Activated CD4-positive, CD25-positive, alpha-beta regulatory T cell (primary cell): ENCODE data around the gene LRRC8E.
"Not testable (repeated sequence)": the region's sequence is repeated elsewhere in the genome, so short reads cannot be mapped to it uniquely, and the experiment has no call there.

Experiments
- DNase-seq, 4 experiments: peaks; one replicate each; lab custom pipeline; 2025; lab: John Stamatoyannopoulos, UW

The LRRC8E gene

DNA sequence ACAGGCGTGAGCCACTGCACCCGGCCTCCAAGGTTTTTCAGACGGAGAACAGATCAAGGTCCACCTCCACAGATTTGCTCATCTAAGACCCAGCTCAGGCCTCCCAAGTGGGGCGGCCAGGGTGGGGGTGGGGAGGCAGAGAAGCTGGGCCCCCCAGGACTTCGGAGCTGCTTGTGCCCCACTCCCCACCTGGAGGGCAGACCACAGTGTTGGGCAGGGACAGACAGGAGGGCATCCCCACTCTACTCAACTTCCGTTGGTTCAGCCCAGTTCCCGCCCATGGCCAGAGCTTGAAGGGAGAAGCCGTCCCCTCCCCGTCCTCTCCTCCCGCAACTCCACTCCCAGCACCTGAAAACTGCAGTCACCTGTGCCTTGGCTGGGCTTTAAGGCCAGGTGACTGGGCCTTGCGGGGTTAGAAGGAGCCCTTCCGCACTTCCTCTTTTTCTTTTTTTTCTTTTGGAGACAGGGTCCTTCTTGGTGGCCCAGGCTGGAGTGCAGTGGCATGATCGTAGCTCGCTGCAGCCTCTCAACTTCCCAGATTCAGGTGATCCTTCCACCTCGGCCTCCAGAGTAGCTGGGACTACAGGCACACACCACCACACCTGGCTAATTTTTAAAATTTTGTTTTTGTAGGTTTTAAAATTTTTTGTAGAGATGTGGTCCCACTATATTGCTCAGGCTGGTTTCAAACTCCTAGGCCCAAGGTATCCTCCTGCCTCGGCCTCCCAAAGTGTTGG is 734 bp upstream of the LRRC8E start:
- no peak for DNase-seq

- DNase-seq, result no peak
Measured at GRCh38 chr19:7888826-7889217, 512 bp downstream of the LRRC8E start.

- DNase-seq, result not testable (repeated sequence)
Measured at GRCh38 chr19:7893362-7894101, 5.2 kb downstream of the LRRC8E start.

DNA sequence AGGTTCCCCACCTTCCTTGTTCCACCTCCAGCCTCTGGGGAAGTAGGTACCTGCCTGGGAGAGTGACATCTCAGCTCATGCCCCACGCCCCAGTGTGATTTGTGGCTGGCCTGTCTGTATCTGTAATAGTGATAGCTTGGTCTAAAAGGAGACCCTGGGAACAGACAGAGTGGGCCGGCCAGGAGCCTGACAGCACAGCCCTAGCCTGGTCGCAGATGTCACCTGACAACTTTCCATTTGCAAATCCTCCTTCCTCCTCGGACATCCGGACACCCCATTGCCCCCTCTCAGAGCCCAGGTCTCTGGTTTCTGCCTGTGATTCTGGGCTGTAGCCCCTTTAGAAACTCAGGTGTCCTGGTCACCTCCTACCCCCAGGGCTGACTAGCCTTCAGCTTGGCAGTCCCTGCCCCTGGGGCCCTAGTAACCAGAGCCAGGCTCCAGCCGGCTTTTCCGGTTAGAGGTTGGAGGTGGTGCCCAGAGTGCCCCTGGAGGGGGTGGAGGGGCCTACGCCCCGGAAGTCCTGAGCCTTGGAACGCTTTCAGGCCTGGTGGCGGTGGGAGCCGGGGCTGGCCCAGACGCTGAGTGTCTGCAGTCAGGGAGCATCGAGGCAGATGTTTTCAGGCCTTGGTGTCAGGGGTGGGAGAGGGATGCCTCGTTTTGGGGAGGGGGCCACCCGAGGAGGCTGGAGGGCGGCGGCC is 6.5 kb downstream of the LRRC8E start:
- DNase-seq, result no peak

DNA sequence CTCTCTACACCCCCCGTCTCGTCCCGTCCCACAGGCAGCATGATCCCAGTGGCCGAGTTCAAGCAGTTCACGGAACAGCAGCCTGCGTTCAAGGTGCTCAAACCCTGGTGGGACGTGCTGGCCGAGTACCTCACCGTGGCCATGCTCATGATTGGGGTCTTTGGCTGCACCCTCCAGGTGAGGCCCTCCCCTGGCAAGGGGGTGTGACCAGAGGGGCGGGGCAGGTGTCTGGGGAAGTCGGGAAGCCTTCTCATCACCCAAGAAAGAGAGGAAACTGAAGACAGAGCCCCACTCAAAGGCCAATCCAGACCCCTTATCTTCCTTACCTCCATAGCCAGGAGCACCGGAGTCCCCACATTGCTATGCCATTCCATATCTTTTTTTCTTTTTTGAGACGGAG is 7.3 kb downstream of the LRRC8E start:
- no peak for DNase-seq

GRCh38 chr19:7897292-7897691 is 9.0 kb downstream of the LRRC8E start:
- no peak for DNase-seq

DNA sequence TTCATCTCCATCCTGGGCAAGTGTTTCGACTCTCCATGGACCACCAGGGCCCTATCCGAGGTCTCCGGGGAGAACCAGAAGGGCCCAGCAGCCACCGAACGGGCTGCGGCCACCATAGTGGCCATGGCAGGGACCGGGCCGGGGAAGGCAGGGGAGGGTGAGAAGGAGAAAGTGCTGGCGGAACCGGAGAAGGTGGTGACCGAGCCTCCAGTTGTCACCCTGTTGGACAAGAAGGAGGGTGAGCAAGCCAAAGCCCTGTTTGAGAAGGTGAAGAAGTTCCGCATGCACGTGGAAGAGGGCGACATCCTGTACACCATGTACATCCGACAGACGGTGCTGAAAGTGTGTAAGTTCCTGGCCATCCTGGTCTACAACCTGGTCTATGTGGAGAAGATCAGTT is 10.7 kb downstream of the LRRC8E start:
- DNase-seq, result no peak

DNA sequence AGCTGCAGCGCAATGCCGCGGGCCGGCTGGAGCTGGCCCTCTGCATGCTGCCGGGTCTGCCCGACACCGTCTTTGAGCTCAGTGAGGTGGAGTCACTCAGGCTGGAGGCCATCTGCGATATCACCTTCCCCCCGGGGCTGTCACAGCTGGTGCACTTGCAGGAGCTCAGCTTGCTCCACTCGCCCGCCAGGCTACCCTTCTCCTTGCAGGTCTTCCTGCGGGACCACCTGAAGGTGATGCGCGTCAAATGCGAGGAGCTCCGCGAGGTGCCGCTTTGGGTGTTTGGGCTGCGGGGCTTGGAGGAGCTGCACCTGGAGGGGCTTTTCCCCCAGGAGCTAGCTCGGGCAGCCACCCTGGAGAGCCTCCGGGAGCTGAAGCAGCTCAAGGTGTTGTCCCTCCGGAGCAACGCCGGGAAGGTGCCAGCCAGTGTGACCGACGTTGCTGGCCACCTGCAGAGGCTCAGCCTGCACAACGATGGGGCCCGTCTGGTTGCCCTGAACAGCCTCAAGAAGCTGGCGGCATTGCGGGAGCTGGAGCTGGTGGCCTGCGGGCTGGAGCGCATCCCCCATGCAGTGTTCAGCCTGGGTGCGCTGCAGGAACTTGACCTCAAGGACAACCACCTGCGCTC is 11.6 kb downstream of the LRRC8E start:
- no peak for DNase-seq

- no peak for DNase-seq
Measured at GRCh38 chr19:7900401-7900870, 12.1 kb downstream of the LRRC8E start.

DNA sequence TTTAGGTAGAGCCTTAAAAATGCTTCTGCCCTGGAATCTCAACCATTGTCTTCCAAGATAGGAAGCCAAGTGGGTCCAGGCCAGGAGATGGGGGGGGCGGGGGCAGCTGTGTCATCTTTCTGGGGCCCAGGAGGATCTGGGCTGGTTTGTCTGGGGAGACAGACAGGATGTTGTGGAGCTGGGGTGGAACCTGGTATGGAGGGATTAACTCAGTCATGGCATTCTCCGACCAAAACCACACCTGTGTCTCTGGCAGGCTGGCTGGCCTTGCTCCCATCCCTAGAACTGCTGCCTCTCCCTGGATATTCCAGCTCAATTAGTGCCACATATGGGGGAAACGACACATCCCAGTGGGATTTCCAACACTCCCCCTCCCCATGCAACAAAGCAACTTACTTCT is 12.6 kb downstream of the LRRC8E start:
- no peak for DNase-seq

DNA sequence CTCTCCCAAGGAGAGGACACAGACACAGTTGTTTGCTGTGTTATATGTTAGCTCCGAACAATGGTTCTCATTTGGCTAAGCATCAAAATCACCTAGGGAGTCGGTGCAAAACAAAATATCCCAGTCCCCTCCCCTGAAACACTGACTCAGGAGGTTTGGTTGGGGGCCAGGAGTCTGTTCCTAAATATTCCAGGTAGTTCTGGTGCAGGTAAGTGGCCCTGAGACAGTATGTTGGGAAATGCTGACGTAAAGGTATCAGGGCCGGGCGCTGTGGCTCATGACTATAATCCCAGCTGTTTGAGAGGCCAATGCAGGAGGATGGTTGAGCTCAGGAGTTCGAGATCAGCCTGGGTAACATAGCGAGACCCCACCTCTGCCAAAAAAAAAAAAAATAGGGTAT is 13.0 kb downstream of the LRRC8E start:
- no peak for DNase-seq

GRCh38 chr19:7902796-7903243 is 14.5 kb downstream of the LRRC8E start:
- no peak for DNase-seq

DNA sequence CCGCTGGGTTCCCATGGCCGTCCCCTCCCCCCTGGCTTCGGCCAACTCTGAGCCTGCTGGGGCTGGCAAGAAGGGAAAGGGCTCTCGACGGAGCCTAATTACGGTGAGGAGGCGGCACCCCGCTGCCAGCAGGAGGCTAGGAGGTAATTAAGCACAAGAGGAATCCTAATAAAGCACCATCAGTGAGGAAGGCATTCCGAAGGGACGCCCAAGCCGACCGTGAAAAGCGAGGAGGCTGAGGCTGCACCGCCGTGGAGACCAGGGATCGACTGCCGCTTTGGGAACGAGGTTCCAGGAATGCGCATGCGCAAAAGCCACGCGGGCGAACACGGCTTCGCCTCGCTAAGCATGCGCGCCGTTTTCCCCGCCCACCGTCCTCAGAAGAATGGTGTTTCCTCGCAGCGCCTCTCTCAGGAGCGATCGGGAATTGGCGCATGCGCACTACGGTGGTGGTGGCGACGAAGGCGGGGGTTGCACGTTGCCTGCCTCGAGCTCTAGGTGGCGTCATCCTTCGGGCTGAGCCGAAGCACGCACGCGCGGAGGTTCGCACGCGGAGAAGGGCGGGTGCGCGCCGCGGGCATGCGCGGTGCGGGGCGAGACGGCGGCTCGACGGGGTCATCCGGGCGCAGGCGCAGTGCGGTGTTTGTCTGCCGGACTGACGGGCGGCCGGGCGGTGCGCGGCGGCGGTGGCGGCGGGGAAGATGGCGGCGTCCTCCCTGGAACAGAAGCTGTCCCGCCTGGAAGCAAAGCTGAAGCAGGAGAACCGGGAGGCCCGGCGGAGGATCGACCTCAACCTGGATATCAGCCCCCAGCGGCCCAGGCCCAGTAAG is 15.1 kb downstream of the LRRC8E start, which contains the start of gene MAP2K7:
TSS of gene MAP2K7 (plus strand) at position 634 of the 830 bp plus-strand sequence. CDS start at position 702, 68 bp downstream.
- peak; percentile 100 for DNase-seq

DNA sequence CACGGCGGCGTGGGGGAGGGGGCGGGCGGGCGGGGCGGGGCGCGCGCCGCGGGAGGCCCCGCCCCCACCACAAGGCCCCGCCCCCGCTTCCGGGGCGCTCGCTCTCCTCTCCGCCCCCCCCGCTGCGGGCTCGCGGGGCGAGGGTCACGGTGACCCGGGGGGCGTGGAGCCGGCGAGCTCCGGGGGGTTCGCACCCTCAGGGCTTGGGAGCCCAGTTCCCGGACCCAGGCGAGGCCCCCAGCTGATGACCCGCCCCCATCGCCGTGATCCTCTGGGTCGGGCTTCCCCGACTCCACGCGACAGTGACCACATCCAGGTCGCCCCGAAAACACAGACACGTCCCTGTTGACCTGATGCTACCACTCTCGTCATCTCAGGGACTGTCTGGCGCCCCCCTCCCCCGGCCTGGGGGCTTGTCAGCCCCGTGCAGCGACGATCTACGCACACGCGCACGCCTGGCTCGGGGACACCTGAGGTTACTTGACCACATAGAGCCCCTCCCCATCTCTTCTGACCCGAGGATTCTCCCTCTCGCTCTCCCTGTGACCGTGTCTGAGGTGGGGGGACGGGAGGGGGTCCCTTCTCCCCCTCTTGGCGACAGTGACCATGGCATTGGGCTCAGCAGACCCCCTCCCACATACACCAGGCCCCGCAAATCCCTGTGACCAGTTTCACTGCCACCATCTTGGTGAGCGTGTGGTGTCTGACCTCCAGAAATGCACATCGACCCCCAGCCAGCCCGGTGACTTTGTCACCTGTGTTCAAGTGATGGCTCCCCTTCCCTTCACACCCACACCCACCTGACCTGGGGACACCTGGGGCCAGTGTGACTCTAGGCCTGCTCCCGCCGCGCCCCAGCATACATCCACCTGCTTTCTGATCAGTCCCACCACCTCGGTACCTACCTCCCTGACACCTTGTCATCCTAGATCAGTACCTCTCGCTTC is 16.0 kb downstream of the LRRC8E start:
- peak; percentile 63 to 82 (median 72) for DNase-seq

- DNase-seq, result no peak
Measured at GRCh38 chr19:7905268-7905667, 17.0 kb downstream of the LRRC8E start.

GRCh38 chr19:7905859-7906258 is 17.5 kb downstream of the LRRC8E start:
- no peak for DNase-seq

DNA sequence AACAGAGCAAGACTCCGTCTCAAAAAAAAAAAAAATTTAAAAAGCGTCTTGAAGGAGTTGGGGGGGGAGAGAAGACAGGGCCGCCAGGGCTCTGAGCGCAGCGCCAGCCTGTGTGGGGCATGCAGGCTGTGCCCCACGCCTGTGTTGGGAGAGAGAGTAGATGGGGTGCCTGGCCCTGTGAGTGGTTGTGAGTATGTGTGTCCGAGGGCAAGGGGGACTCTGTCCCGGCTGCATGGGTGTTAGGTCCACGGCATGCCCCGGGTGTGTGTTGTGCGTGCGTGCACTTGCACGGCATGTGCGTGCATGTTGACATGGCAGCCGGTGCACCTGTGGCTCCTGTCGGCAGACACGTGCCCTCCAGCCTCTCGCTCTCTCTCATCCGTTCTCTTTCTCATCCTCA is 18.8 kb downstream of the LRRC8E start:
- DNase-seq, result no peak

- no peak for DNase-seq
Measured at GRCh38 chr19:7907544-7907943, 19.2 kb downstream of the LRRC8E start.

- no peak for DNase-seq
Measured at GRCh38 chr19:7908078-7908699, 19.9 kb downstream of the LRRC8E start.
